K562 (cell line): ENCODE measurements around the gene SLC9C2. TPM values are rescaled to one million over a fixed set of nuclear protein-coding genes. Genes with fewer than 3 reads are reported as not detected.

Source experiments
- ATAC-seq: fragments of 200-7000 bp; cut with Tn5 transposase; 3 replicates; pipeline ENCODE4 v1.9.1; 2020; ENCODE audit warnings: moderate library complexity
- BruUV-seq: library from RNA; stranded (reverse); fragments of 400-500 nt; replicated peaks from 2 replicates; lab custom pipeline; 2021; lab: Mats Ljungman, UMichigan
- CTCF ChIA-PET: fragments of 300-600 bp; formaldehyde crosslinking; extraction: SDS; loops from one replicate; lab custom pipeline; 2021; ENCODE audit warnings: low intra/inter-chr PET ratio; lab: Yijun Ruan, JAX
- POLR2A ChIA-PET: fragments of 300-600, 350-650 bp; sonication (Branson Sonifier 250); formaldehyde crosslinking; extraction: SDS; loops from one replicate; lab custom pipeline; 2021; ENCODE audit warnings: antibody characterized with exemption, inconsistent platforms; lab: Yijun Ruan, JAX
- DNase-seq, 4 experiments: peaks; one replicate each; pipeline versions ENCODE4 v3.0.0 to v3.0.0-alpha.2; 2011 to 2018; ENCODE audit warnings: low spot score in 3 of 4, mixed read lengths in 3 of 4; ENCODE audit errors: extremely low read depth in 1 of 4
- FAIRE-seq: peaks from 2 replicates; lab custom pipeline; 2011; peaks lifted over from hg19 to GRCh38; lab: Jason Lieb, UNC
- H2AFZ ChIP-seq: 2 replicates; pipeline ENCODE4 v1.6.0; 2011; ENCODE audit warnings: low read depth, low read length, control low read depth, inconsistent platforms
- H3K27ac ChIP-seq: fragments of 200-600 bp; 3 replicates; pipeline ENCODE4 v1.8.0; 2011; ENCODE audit warnings: low read depth, mild to moderate bottlenecking, control low read depth, inconsistent platforms, low read length, moderate library complexity, mixed read lengths; ENCODE audit errors: extremely low read depth
- H3K27me3 ChIP-seq, 2 experiments: fragments of 300-600 bp in 1 of 2; 2 replicates in 1 of 2; 3 replicates in 1 of 2; pipeline versions ENCODE4 v1.6.0 to v1.8.0; 2011; ENCODE audit warnings: inconsistent platforms in 2 of 2, low read length in 2 of 2, mild to moderate bottlenecking in 1 of 2, mixed read lengths in 1 of 2, moderate library complexity in 1 of 2; ENCODE audit not compliant: control insufficient read depth in 2 of 2, insufficient read depth in 2 of 2
- H3K36me3 ChIP-seq: fragments of 300-600 bp; 3 replicates; pipeline ENCODE4 v1.8.0; 2011; ENCODE audit warnings: mild to moderate bottlenecking, low read length, inconsistent platforms; ENCODE audit not compliant: control insufficient read depth, insufficient read depth
- H3K4me1 ChIP-seq, 2 experiments: fragments of 200-600 bp in 1 of 2; replicated peaks in 1 of 2; 2 replicates in 1 of 2; 3 replicates in 1 of 2; pipeline versions ENCODE4 v1.5.1 to v1.8.0; 2011; ENCODE audit warnings: inconsistent platforms in 2 of 2, low read length in 2 of 2, mild to moderate bottlenecking in 1 of 2, mixed read lengths in 1 of 2, moderate library complexity in 1 of 2; ENCODE audit not compliant: control insufficient read depth in 2 of 2, insufficient read depth in 2 of 2
- H3K4me2 ChIP-seq: 2 replicates; pipeline ENCODE4 v1.6.1; 2011; ENCODE audit warnings: low read length, control low read depth, inconsistent platforms, mixed read lengths; ENCODE audit not compliant: insufficient read depth
- H3K4me3 ChIP-seq: fragments of 200-600 bp; sonication (generic), shearing (Covaris generic); 2 replicates; pipeline ENCODE4 v1.5.1; 2016; ENCODE audit warnings: control low read depth, inconsistent platforms
- H3K79me2 ChIP-seq: fragments of 200-600 bp; 3 replicates; pipeline ENCODE4 v1.8.0; 2011; ENCODE audit warnings: low read length, inconsistent platforms; ENCODE audit not compliant: control insufficient read depth, insufficient read depth
- H3K9ac ChIP-seq, 2 experiments: 2 replicates each; pipeline versions ENCODE4 v1.6.0 to v1.6.1; 2011; ENCODE audit warnings: low read depth in 2 of 2, low read length in 2 of 2, control low read depth in 1 of 2, inconsistent platforms in 1 of 2, mild to moderate bottlenecking in 1 of 2, mixed read lengths in 1 of 2; ENCODE audit not compliant: insufficient read depth in 1 of 2
- H3K9me1 ChIP-seq: one replicate; pipeline ENCODE4 v1.6.0; 2011; ENCODE audit warnings: inconsistent platforms, mild to moderate bottlenecking, low read length, moderate library complexity; ENCODE audit not compliant: control insufficient read depth, insufficient read depth
- H3K9me3 ChIP-seq: replicated peaks from 2 replicates; pipeline ENCODE4 v1.5.1; 2011; ENCODE audit warnings: low read depth, low read length, inconsistent platforms; ENCODE audit not compliant: control insufficient read depth, insufficient read depth
- H4K20me1 ChIP-seq: replicated peaks from 2 replicates; pipeline ENCODE4 v1.6.1; 2011; ENCODE audit warnings: low read length, inconsistent platforms, mixed read lengths; ENCODE audit not compliant: control insufficient read depth, insufficient read depth
- ARID2 ChIP-seq: fragments of 450-650 bp; IDR thresholded peaks from 2 replicates; pipeline ENCODE4 v1.6.1; 2017; ENCODE audit warnings: antibody characterized with exemption, mild to moderate bottlenecking
- KLF13 ChIP-seq: fragments of 450-650 bp; IDR thresholded peaks from 2 replicates; pipeline ENCODE4 v1.6.1; 2016; ENCODE audit warnings: missing genetic modification characterization, low read depth, mild to moderate bottlenecking, missing compliant biosample characterization, moderate library complexity, borderline replicate concordance
- RAD21 ChIP-seq, 2 experiments: fragments of 250-450 bp in 1 of 2; fragments of 450-650 bp in 1 of 2; sonication (Bioruptor Pico) in 1 of 2; formaldehyde crosslinking in 1 of 2; IDR thresholded peaks in 1 of 2; conservative IDR thresholded peaks in 1 of 2; 2 replicates each; pipeline versions ENCODE4 v1.4.0 to v1.8.0; 2020 to 2022; ENCODE audit warnings: mild to moderate bottlenecking in 2 of 2, moderate library complexity in 1 of 2
- SMC3 ChIP-seq: conservative IDR thresholded peaks from 2 replicates; pipeline ENCODE4 v1.6.1; 2011; ENCODE audit warnings: low read depth, low read length, improper control_type of control experiment; ENCODE audit not compliant: insufficient read depth
- WGBS: fragments of 100-300 bp; shearing (Covaris generic); methylation state at CpG from one replicate; pipeline ENCODE4 v1.1.6; 2016; ENCODE audit warnings: low coverage, mixed read lengths; ENCODE audit not compliant: insufficient coverage; ENCODE audit errors: missing lambda C conversion rate; 5-methylcytosine and 5-hydroxymethylcytosine counted together
- in situ Hi-C: fragments of 300-500 bp; cut with MboI; formaldehyde crosslinking; loops from 4 replicates; pipeline ENCODE4 v1.15.0; 2018; ENCODE audit warnings: inconsistent platforms, mixed read lengths
- intact Hi-C: fragments of 100-400 bp; cut with micrococcal nuclease; formaldehyde crosslinking; loops from 2 replicates; pipeline ENCODE4 v1.14.2; 2022
- polyA plus RNA-seq, 8 experiments: library from polyadenylated mRNA; depleted of rRNA in 4 of 8; stranded (reverse) in 5 of 8; unstranded in 3 of 8; fragments of >200 nt; fragmentation: Nextera tagmentation in 2 of 8; fragmentation: Illumina TruSeq in 1 of 8; extraction: Ambion mirVana in 2 of 8; extraction: Trizol in 1 of 8; gene quantifications; 2 replicates each; pipeline versions ENCODE4 v1.2.1 to v1.2.3, GENCODE V29; 2011 to 2014; ENCODE audit warnings: inconsistent platforms in 1 of 8, missing spikeins in 1 of 8
- total RNA-seq, 7 experiments: library from RNA; depleted of rRNA in 6 of 7; stranded (reverse); fragments of >200 nt in 6 of 7; fragmentation: Illumina TruSeq in 2 of 7; extraction: Trizol in 2 of 7; gene quantifications; 2 replicates each; pipeline versions ENCODE4 v1.2.1 to v1.2.3, GENCODE V29; 2011 to 2021; ENCODE audit warnings: low replicate concordance in 1 of 7
- TF ChIP-seq, protein P1 (sequence below), 3 experiments: IDR thresholded peaks in 2 of 3; conservative IDR thresholded peaks in 1 of 3; 2 replicates each; pipeline ENCODE4 v1.5.1; 2011 to 2012; ENCODE audit warnings: low read length in 3 of 3, mild to moderate bottlenecking in 3 of 3, control low read depth in 2 of 3, improper control_type of control experiment in 1 of 3, inconsistent platforms in 1 of 3, low read depth in 1 of 3, mixed read lengths in 1 of 3, moderate library complexity in 1 of 3; ENCODE audit not compliant: insufficient read depth in 2 of 3

SLC9C2 gene
- total and polyA plus RNA-seq, 9 of the 15 experiments (the other 6 are each of a cell fraction or from before 2014, with no cell fraction given), result 0.11 to 0.22 (median 0.15) TPM; not detected in 5

DNA sequence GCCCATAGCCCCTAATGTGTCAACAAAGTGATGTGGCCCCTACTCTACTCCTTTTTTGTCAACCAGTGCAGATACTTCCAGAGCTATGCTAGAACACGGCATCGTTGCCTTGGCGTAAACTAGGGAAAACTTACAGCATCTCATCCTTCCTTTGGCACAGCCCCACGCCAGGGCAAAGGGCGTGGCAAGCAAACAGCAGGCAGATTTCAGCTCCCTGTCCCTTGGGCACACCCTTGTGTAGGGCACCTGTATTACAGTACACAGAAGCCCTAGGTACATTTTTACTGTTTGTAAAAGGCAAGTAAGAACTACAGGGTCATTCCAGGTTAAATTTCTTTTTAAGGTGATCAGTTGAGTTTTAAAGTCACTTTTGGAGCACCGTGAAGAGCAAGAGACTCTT is 96.4 kb downstream of the SLC9C2 start:
- Histone ChIP-seq H3K27ac (no peak overlapping the region), H3K79me2 (no peaks in the 10 kb centered on the region), H3K27me3 (no peaks in the 10 kb centered on the region), H3K36me3 (no peaks in the 10 kb centered on the region; the same call in 2 of the 3 replicates), H3K4me3 (no peak overlapping the region), H3K4me1 (peaks cover 0 to 9% of the 10 kb centered on the region in 2 experiments; a peak in 2 of 5 replicates), H3K9me1 (no peaks in the 10 kb centered on the region), H4K20me1 (no peaks in the 10 kb centered on the region), H3K9me3 (no peaks in the 10 kb centered on the region), H3K4me2 (no peak overlapping the region), H3K9ac (no peak overlapping the region), H2AFZ (no peak overlapping the region)
- WGBS, result 55% methylated on average over 6 of the region's 6 CpGs
- BruUV-seq, result no TSS peak
- TF ChIP-seq, protein P1, sequence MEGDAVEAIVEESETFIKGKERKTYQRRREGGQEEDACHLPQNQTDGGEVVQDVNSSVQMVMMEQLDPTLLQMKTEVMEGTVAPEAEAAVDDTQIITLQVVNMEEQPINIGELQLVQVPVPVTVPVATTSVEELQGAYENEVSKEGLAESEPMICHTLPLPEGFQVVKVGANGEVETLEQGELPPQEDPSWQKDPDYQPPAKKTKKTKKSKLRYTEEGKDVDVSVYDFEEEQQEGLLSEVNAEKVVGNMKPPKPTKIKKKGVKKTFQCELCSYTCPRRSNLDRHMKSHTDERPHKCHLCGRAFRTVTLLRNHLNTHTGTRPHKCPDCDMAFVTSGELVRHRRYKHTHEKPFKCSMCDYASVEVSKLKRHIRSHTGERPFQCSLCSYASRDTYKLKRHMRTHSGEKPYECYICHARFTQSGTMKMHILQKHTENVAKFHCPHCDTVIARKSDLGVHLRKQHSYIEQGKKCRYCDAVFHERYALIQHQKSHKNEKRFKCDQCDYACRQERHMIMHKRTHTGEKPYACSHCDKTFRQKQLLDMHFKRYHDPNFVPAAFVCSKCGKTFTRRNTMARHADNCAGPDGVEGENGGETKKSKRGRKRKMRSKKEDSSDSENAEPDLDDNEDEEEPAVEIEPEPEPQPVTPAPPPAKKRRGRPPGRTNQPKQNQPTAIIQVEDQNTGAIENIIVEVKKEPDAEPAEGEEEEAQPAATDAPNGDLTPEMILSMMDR (IDR thresholded peaks at IDR 0.05 in 2 of 3, conservative IDR thresholded peaks at IDR 0.05 in 1 of 3; ENCODE audit: insufficient read depth in 2 of 3, low read depth in 1 of 3, low read length in 3 of 3), result peak; percentile 29 to 49 (median 38); a peak in 5 of 6 replicates
- TF ChIP-seq KLF13 (tag) (peak; percentile 29; the same call in 1 of the 2 replicates), SMC3 (0 out of 2 replicates have a peak, but pooled peaks have one; percentile 19), RAD21 (CRISPR knock-in tag; conservative IDR thresholded peaks at IDR 0.05 in 1 of 2, IDR thresholded peaks at IDR 0.05 in 1 of 2) (peak in 1 of 2 experiments; percentile 56; a peak in 2 of 4 replicates), ARID2 (no peak)
- no peak for FAIRE-seq
- ChIA-PET POLR2A (interaction anchor here (0.5 to 1.1 kb wide), 4 partner anchors 10 to 1652 kb away, joined by 3 to 5 read pairs (median 4); no protein-coding TSS in a partner anchor), CTCF (no interaction called here)
- in situ Hi-C loops, result no loop called here
- intact Hi-C loops, result no loop called here
- DNase-seq, result no peak
- ATAC-seq, result peak; percentile 63
